H1 (cell line): ENCODE data around the gene DRAM2. TPM values are rescaled to one million over a fixed set of nuclear protein-coding genes. Genes with fewer than 3 reads are reported as not detected.
"Not testable (repeated sequence)": the region's sequence is repeated elsewhere in the genome, so short reads cannot be mapped to it uniquely, and the experiment has no call there.

Experiments used
- CTCF ChIA-PET: fragments of 300-600 bp; sonication (Branson Sonifier 250); formaldehyde crosslinking; loops from one replicate; lab custom pipeline; 2021; ENCODE audit not compliant: partially characterized antibody; lab: Charles Lee
- POLR2A ChIA-PET: fragments of 300-600 bp; sonication (Branson Sonifier 250); formaldehyde crosslinking; loops from one replicate; lab custom pipeline; 2021; ENCODE audit warnings: inconsistent platforms; ENCODE audit not compliant: partially characterized antibody; lab: Charles Lee
- DNase-seq, 2 experiments: peaks; one replicate each; pipeline versions ENCODE4 v3.0.0 to v3.0.0-alpha.2; 2010 to 2022; ENCODE audit warnings: low spot score in 2 of 2, low read depth in 1 of 2, mixed read lengths in 1 of 2
- FAIRE-seq: peaks from 2 replicates; lab custom pipeline; 2011; peaks lifted over from hg19 to GRCh38; lab: Jason Lieb, UNC
- H2AFZ ChIP-seq: 2 replicates; pipeline ENCODE4 v1.8.1; 2012; ENCODE audit warnings: low read length, inconsistent platforms
- H2AK5ac ChIP-seq: 2 replicates; pipeline ENCODE4 v1.6.1; 2013; ENCODE audit warnings: low read depth, low read length
- H2BK120ac ChIP-seq: replicated peaks from 2 replicates; pipeline ENCODE3; 2013; ENCODE audit warnings: low read depth, low read length, inconsistent platforms
- H2BK12ac ChIP-seq: 2 replicates; pipeline ENCODE4 v1.6.1; 2013; ENCODE audit warnings: low read depth, low read length
- H2BK15ac ChIP-seq: 2 replicates; pipeline ENCODE4 v1.6.1; 2013; ENCODE audit warnings: low read length
- H2BK20ac ChIP-seq: 2 replicates; pipeline ENCODE4 v1.6.1; 2013; ENCODE audit warnings: low read length
- H2BK5ac ChIP-seq: 2 replicates; pipeline ENCODE4 v1.6.1; 2013; ENCODE audit warnings: low read depth, low read length
- H3K14ac ChIP-seq: 2 replicates; pipeline ENCODE4 v1.6.1; 2013; ENCODE audit warnings: inconsistent platforms; ENCODE audit not compliant: insufficient read length
- H3K18ac ChIP-seq: 2 replicates; pipeline ENCODE4 v1.6.1; 2013; ENCODE audit warnings: low read length; ENCODE audit errors: extremely low read depth
- H3K23ac ChIP-seq: 2 replicates; pipeline ENCODE4 v1.6.1; 2013; ENCODE audit warnings: inconsistent platforms; ENCODE audit not compliant: insufficient read length
- H3K23me2 ChIP-seq: 2 replicates; pipeline ENCODE4 v1.6.1; 2013; ENCODE audit warnings: low read depth, low read length
- H3K27ac ChIP-seq: 2 replicates; pipeline ENCODE4 v1.6.1; 2011; ENCODE audit warnings: low read depth, low read length, inconsistent platforms
- H3K27me3 ChIP-seq, 4 experiments: replicated peaks in 1 of 4; 1 replicate in 1 of 4; 2 replicates in 3 of 4; pipeline versions ENCODE4 v1.6.1 to v1.8.1; 2011 to 2013; ENCODE audit warnings: low read length in 3 of 4, mild to moderate bottlenecking in 3 of 4, inconsistent platforms in 2 of 4, mixed read lengths in 2 of 4, moderate library complexity in 1 of 4; ENCODE audit not compliant: control insufficient read depth in 3 of 4, insufficient read depth in 3 of 4; ENCODE audit errors: extremely low read depth in 1 of 4
- H3K36me3 ChIP-seq, 4 experiments: 2 replicates each; pipeline versions ENCODE4 v1.6.1 to v1.8.1; 2011 to 2013; ENCODE audit warnings: mild to moderate bottlenecking in 4 of 4, low read length in 3 of 4, moderate library complexity in 2 of 4, control low read depth in 1 of 4, inconsistent platforms in 1 of 4; ENCODE audit not compliant: insufficient read depth in 4 of 4, control insufficient read depth in 2 of 4
- H3K4ac ChIP-seq: replicated peaks from 2 replicates; pipeline ENCODE3; 2013; ENCODE audit warnings: low read length, low read depth, mixed read lengths, inconsistent platforms; ENCODE audit not compliant: insufficient read length
- H3K4me1 ChIP-seq, 4 experiments: replicated peaks in 1 of 4; 1 replicate in 1 of 4; 2 replicates in 3 of 4; pipeline versions ENCODE4 v1.6.1 to v1.8.1; 2011 to 2013; ENCODE audit warnings: low read length in 3 of 4, inconsistent platforms in 2 of 4, mixed read lengths in 1 of 4; ENCODE audit not compliant: insufficient read depth in 4 of 4, control insufficient read depth in 3 of 4
- H3K4me2 ChIP-seq, 2 experiments: 2 replicates each; pipeline versions ENCODE4 v1.6.1 to v1.8.1; 2011 to 2013; ENCODE audit warnings: low read depth in 2 of 2, low read length in 2 of 2, control low read depth in 1 of 2, inconsistent platforms in 1 of 2, mild to moderate bottlenecking in 1 of 2; ENCODE audit not compliant: insufficient read depth in 1 of 2
- H3K4me3 ChIP-seq, 4 experiments: fragments of 200-600, 300-600 bp in 1 of 4; sonication (generic), shearing (Covaris generic), sonication (Bioruptor Twin) in 1 of 4; 2 replicates each; pipeline versions ENCODE4 v1.5.1 to v1.8.1; 2011 to 2016; ENCODE audit warnings: low read length in 4 of 4, low read depth in 3 of 4, control low read depth in 2 of 4, inconsistent platforms in 2 of 4, mild to moderate bottlenecking in 2 of 4, mixed read lengths in 1 of 4, moderate library complexity in 1 of 4; ENCODE audit not compliant: insufficient read depth in 2 of 4; ENCODE audit errors: extremely low read depth in 1 of 4
- H3K56ac ChIP-seq: replicated peaks from 2 replicates; pipeline ENCODE3; 2013; ENCODE audit warnings: low read depth, mild to moderate bottlenecking, mixed read lengths, low read length, inconsistent platforms; ENCODE audit not compliant: insufficient read length
- H3K79me1 ChIP-seq: 2 replicates; pipeline ENCODE4 v1.6.1; 2013; ENCODE audit warnings: low read depth, low read length, control low read depth
- H3K79me2 ChIP-seq, 2 experiments: 2 replicates each; pipeline versions ENCODE4 v1.6.1 to v1.8.1; 2012 to 2013; ENCODE audit warnings: low read length in 2 of 2, mild to moderate bottlenecking in 2 of 2, inconsistent platforms in 1 of 2; ENCODE audit not compliant: insufficient read depth in 2 of 2, control insufficient read depth in 1 of 2
- H3K9ac ChIP-seq, 4 experiments: replicated peaks in 1 of 4; 1 replicate in 1 of 4; 2 replicates in 3 of 4; pipeline versions ENCODE4 v1.6.1 to v1.8.1; 2011 to 2013; ENCODE audit warnings: low read depth in 3 of 4, low read length in 3 of 4, control low read depth in 2 of 4, mild to moderate bottlenecking in 2 of 4, moderate library complexity in 2 of 4, inconsistent platforms in 1 of 4; ENCODE audit errors: extremely low read depth in 1 of 4
- H3K9me3 ChIP-seq, 2 experiments: 2 replicates each; pipeline versions ENCODE4 v1.6.1 to v1.8.1; 2012 to 2013; ENCODE audit warnings: mild to moderate bottlenecking in 2 of 2, moderate library complexity in 2 of 2, control low read depth in 1 of 2, inconsistent platforms in 1 of 2, low read depth in 1 of 2, low read length in 1 of 2, mixed read lengths in 1 of 2; ENCODE audit not compliant: insufficient read depth in 2 of 2
- H4K20me1 ChIP-seq, 2 experiments: replicated peaks in 1 of 2; 2 replicates each; pipeline versions ENCODE3 to v1.8.1; 2011 to 2013; ENCODE audit warnings: inconsistent platforms in 2 of 2, low read length in 2 of 2, mild to moderate bottlenecking in 1 of 2; ENCODE audit not compliant: insufficient read depth in 2 of 2, control insufficient read depth in 1 of 2
- H4K5ac ChIP-seq: 2 replicates; pipeline ENCODE4 v1.6.1; 2013; ENCODE audit warnings: low read length, low read depth, mixed read lengths, inconsistent platforms; ENCODE audit not compliant: insufficient read length
- H4K8ac ChIP-seq: 2 replicates; pipeline ENCODE4 v1.8.0; 2013; ENCODE audit warnings: mild to moderate bottlenecking, moderate library complexity, low read length, inconsistent platforms; ENCODE audit not compliant: insufficient read depth; ENCODE audit errors: extremely low read depth
- H4K91ac ChIP-seq: replicated peaks from 2 replicates; pipeline ENCODE3; 2013; ENCODE audit warnings: low read length, mixed read lengths, inconsistent platforms; ENCODE audit not compliant: insufficient read length
- ATF2 ChIP-seq: IDR thresholded peaks from 2 replicates; pipeline ENCODE4 v1.6.1; 2012; ENCODE audit warnings: low read length, inconsistent platforms
- POLR2A ChIP-seq, 2 experiments: IDR thresholded peaks; 1 replicate in 1 of 2; 2 replicates in 1 of 2; pipeline ENCODE4 v1.6.1; 2011; ENCODE audit warnings: low read depth in 2 of 2, low read length in 2 of 2, mild to moderate bottlenecking in 2 of 2; ENCODE audit errors: control extremely low read depth in 1 of 2
- POU5F1 ChIP-seq: IDR thresholded peaks from 2 replicates; pipeline ENCODE4 v1.6.1; 2011; ENCODE audit warnings: low read depth, mild to moderate bottlenecking, low read length, moderate library complexity
- SAP30 ChIP-seq: fragments of 300-600 bp; sonication (generic); IDR thresholded peaks from 2 replicates; pipeline ENCODE4 v1.7.1; 2012; ENCODE audit warnings: low read length, moderate library complexity, mild to moderate bottlenecking, inconsistent platforms; ENCODE audit not compliant: insufficient read depth, insufficient replicate concordance
- WGBS, 2 experiments: shearing (Covaris generic) in 1 of 2; methylation state at CpG; one replicate each; pipeline versions ENCODE4 v1.1.6 to v1.1.7; 2013 to 2015; ENCODE audit warnings: low lambda C conversion rate in 2 of 2, mixed read lengths in 2 of 2, inconsistent platforms in 1 of 2, low coverage in 1 of 2, missing lambda C conversion rate in 1 of 2; ENCODE audit not compliant: insufficient replicate concordance in 2 of 2, insufficient coverage in 1 of 2, insufficient read length in 1 of 2; ENCODE audit errors: extremely low coverage in 1 of 2, missing lambda C conversion rate in 1 of 2; 5-methylcytosine and 5-hydroxymethylcytosine counted together
- polyA plus RNA-seq, 7 experiments: library from polyadenylated mRNA; depleted of rRNA in 3 of 7; stranded (reverse) in 5 of 7; unstranded in 2 of 7; fragments of >200 nt in 5 of 7; fragments of 200-250 nt in 2 of 7; gene quantifications; 1 replicate in 5 of 7; 2 replicates in 1 of 7; 4 replicates in 1 of 7; pipeline versions ENCODE4 v1.2.1 to v1.2.3, GENCODE V29; 2011 to 2013; ENCODE audit warnings: missing spikeins in 2 of 7, mixed read lengths in 2 of 7
- total RNA-seq: library from RNA; stranded (reverse); fragmentation: NEBNext Ultra II Directional; extraction: Animal tissue kit (Norgen Biotek cat#: 25700); gene quantifications from 2 replicates; pipeline ENCODE4 v1.2.1, GENCODE V29; 2021

The DRAM2 gene
- total and polyA plus RNA-seq, 2 of the 8 experiments (the other 6 are each of a cell fraction or from before 2014, with no cell fraction given): 35.2 to 68.2 TPM

GRCh38 chr1:111082421-111083203, 57.3 kb downstream of the DRAM2 start (continued):
- TF ChIP-seq SAP30 (no peak), POLR2A (IDR thresholded peaks at IDR 0.05; ENCODE audit: control extremely low read depth in 1 of 2, low read depth in 2 of 2, low read length in 2 of 2) (no peak), ATF2 (no peak), POU5F1 (no peak)

GRCh38 chr1:111079329-111079728, 60.6 kb downstream of the DRAM2 start:
- H3K4me1 ChIP-seq, H2BK15ac ChIP-seq, H4K20me1 ChIP-seq, POLR2A ChIA-PET, H3K27me3 ChIP-seq, H3K56ac ChIP-seq, H4K5ac ChIP-seq, H3K23ac ChIP-seq, H2AFZ ChIP-seq, H2BK5ac ChIP-seq, H3K4me2 ChIP-seq, H4K8ac ChIP-seq, H3K14ac ChIP-seq, H2AK5ac ChIP-seq, H3K79me1 ChIP-seq, H3K36me3 ChIP-seq, H3K9ac ChIP-seq, CTCF ChIA-PET, H2BK12ac ChIP-seq, FAIRE-seq, H3K23me2 ChIP-seq, DNase-seq, H3K18ac ChIP-seq, H3K4me3 ChIP-seq, H2BK20ac ChIP-seq, H4K91ac ChIP-seq, H3K4ac ChIP-seq, H3K27ac ChIP-seq, H3K79me2 ChIP-seq, H2BK120ac ChIP-seq: not testable (repeated sequence)
- H3K9me3 ChIP-seq: peaks cover 12 to 14% of the 10 kb centered on the region in 2 experiments
- WGBS, 2 experiments: 94% methylated on average over 11 of the region's 12 CpGs; no CpG with 5 or more reads in 1 of the 2 experiments
